Measurements from ENCODE around the gene CELF6. TPM values are rescaled to one million over a fixed set of nuclear protein-coding genes. Genes with fewer than 3 reads are reported as not detected.
A peak's percentile ranks its signal among the peaks of the same experiment; 100 is the strongest.

Gene CELF6
- total RNA-seq, 6 donors from 2014 or later: 0.61 to 29.3 (median 3.4) TPM

DNA sequence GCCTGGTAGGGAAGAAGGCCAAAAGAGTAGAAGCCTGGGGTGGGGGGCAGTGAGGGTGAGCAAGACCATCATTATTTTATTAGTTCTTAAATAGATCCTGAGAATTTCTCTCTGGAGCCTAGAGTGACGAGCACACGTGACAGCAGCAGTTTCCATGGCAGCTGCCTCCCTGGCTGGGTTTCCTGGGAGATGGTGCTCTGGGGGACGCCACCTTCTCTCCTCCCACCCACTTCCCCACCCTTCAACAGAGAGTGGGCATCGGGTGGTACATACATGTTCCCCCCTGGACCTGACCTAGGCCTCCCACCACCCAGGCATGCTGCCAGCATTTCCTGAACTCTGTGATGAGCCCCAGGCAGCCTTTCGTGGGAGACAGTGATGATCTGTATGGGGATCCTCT lies 12.9 kb downstream of the CELF6 start:
- ATAC-seq (ENCODE audit: low FRiP score in 2 of 2) (no peak), DNase-seq (no peak)
- no peak overlapping the region for H3K27ac ChIP-seq

DNA sequence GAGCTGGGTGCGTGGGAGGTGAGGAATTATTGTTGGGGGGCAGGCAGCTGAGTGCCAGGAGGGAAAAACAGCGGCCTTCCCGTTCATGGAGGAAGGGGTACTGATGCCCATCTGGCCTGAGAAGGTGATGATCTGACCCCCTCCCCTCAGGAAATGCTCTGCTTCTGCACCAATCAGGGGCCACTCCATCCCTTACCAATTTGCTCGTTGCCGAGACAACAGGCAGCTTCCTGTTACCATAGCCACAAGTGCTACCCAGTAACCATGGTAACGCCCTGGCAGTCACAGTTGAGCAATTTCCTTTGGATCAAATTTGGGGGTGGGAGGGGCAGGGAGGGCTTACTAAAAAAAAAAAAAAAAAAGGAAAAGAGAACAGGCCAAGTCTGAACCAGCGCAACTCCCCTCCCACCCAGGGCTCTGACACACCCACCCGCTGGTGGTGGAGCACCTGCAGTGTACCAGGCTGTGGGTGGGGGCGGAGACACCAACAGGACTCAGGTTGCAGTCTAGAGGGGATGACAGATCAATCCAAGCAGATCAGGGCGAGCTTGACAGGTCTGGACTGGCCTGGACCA lies 13.7 kb downstream of the CELF6 start:
- peak in 1 of 2 donors; percentile 16 for ATAC-seq (ENCODE audit: low FRiP score in 2 of 2)
- TF ChIP-seq POLR2AphosphoS5 (IDR thresholded peaks at IDR 0.05): no peak
- TF ChIP-seq POLR2A (IDR thresholded peaks at IDR 0.05): no peak
- Histone ChIP-seq H3K9me3 (no peaks in the 10 kb centered on the region), H3K27ac (no peak overlapping the region), H3K36me3 (no peaks in the 10 kb centered on the region), H3K4me3 (no peak overlapping the region), H3K27me3 (no peaks in the 10 kb centered on the region), H3K4me1 (no peaks in the 10 kb centered on the region)
- 60 to 61% methylated on average over 10 of the region's 10 CpGs for WGBS, 2 donors
- no peak for DNase-seq

More for the DNA sequence above, 12.9 kb downstream of the CELF6 start:
- no peak for TF ChIP-seq POLR2AphosphoS5 (IDR thresholded peaks at IDR 0.05)
- TF ChIP-seq POLR2A (IDR thresholded peaks at IDR 0.05): no peak
- TF ChIP-seq CTCF (IDR thresholded peaks at IDR 0.05): no peak
- no peak for TF ChIP-seq EP300 (IDR thresholded peaks at IDR 0.05)
- Histone ChIP-seq H3K4me3 (no peak overlapping the region), H3K4me1 (no peaks in the 10 kb centered on the region), H3K9me3 (no peaks in the 10 kb centered on the region), H3K27me3 (no peaks in the 10 kb centered on the region), H3K36me3 (no peaks in the 10 kb centered on the region)
- 63 to 71% methylated on average over 3 to 5 of the region's 5 CpGs for WGBS, 2 donors

DNA sequence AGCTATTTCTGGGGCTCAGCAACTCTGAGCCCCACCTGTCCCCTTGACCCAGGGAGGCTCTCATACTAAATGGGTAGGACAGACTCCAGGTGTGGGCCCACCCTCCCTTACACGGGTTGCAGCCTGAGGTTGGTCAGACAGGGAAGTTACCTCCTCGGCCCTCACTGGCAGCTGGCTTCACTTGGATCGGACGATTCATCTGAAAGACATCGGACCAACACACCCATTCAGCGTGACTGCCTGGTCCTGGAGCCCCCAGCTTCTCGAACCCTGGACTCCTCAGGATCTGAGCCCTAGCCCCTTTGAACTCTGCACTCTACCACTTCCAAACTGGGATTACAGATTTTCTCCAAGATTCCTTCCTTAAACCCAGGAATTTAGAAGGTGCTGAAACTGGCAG lies 15.4 kb downstream of the CELF6 start:
- TF ChIP-seq CTCF (IDR thresholded peaks at IDR 0.05) (no peak), POLR2A (IDR thresholded peaks at IDR 0.05) (no peak), EP300 (IDR thresholded peaks at IDR 0.05) (no peak), POLR2AphosphoS5 (IDR thresholded peaks at IDR 0.05) (no peak)
- no peak for DNase-seq
- Histone ChIP-seq H3K27me3 (no peaks in the 10 kb centered on the region), H3K36me3 (no peaks in the 10 kb centered on the region), H3K4me1 (no peaks in the 10 kb centered on the region), H3K4me3 (no peak overlapping the region), H3K9me3 (no peaks in the 10 kb centered on the region), H3K27ac (no peak overlapping the region)
- WGBS, 2 donors: 90 to 93% methylated on average over 2 to 5 of the region's 7 CpGs
- ATAC-seq (ENCODE audit: low FRiP score in 2 of 2): no peak

DNA sequence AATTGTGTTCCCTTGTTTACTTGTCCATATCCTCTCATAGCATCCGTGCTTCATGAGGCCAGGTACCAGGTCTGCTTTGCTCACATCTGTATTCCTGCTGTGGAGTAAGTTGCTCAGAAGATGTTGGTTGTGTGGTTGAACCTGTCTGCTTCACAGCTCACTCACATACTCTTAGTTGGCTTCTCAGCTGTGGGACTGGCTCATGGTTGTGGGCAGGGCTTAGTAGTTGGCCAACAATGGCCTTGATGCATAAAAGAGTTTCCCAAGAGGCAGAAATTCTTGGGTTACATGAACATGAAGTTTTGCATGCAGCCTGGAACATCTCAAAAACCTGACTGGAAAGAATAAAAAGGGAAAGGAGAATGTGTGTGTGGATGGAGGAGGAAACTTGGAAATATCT lies 17.0 kb downstream of the CELF6 start:
- Histone ChIP-seq H3K27me3 (no peaks in the 10 kb centered on the region), H3K9me3 (no peaks in the 10 kb centered on the region), H3K36me3 (no peaks in the 10 kb centered on the region), H3K4me3 (no peak overlapping the region), H3K4me1 (no peaks in the 10 kb centered on the region), H3K27ac (no peak overlapping the region)
- TF ChIP-seq EP300 (IDR thresholded peaks at IDR 0.05): no peak
- TF ChIP-seq CTCF (IDR thresholded peaks at IDR 0.05): no peak
- TF ChIP-seq POLR2A (IDR thresholded peaks at IDR 0.05): no peak
- DNase-seq (no peak), ATAC-seq (ENCODE audit: low FRiP score in 2 of 2) (no peak)
- WGBS, 2 donors: 50 to 77% methylated on average over 1 of the region's 1 CpG

- H3K9me3 ChIP-seq: no peaks in the 10 kb centered on the region
- ATAC-seq (ENCODE audit: low FRiP score in 2 of 2) (peak in 1 of 2 donors; percentile 9), DNase-seq (peak in 1 of 2 donors; percentile 82)
- H3K27me3 ChIP-seq: no peaks in the 10 kb centered on the region
- no peaks in the 10 kb centered on the region for H3K4me1 ChIP-seq
- 86 to 96% methylated on average over 9 to 47 of the region's 52 CpGs for WGBS, 2 donors
- no peak for TF ChIP-seq CTCF (IDR thresholded peaks at IDR 0.05)
- no peak for TF ChIP-seq POLR2AphosphoS5 (IDR thresholded peaks at IDR 0.05)
- no peak for TF ChIP-seq POLR2A (IDR thresholded peaks at IDR 0.05)
- no peak for TF ChIP-seq EP300 (IDR thresholded peaks at IDR 0.05)
- H3K36me3 ChIP-seq: no peaks in the 10 kb centered on the region
- no peak overlapping the region for H3K4me3 ChIP-seq
- H3K27ac ChIP-seq: no peak overlapping the region
These were observed 30.2 kb downstream of the CELF6 start for GRCh38 chr15:72289597-72290325.
